Mucosa of descending colon (tissue), 3 donors: ENCODE data around the gene METTL25B. TPM values are rescaled to one million over a fixed set of nuclear protein-coding genes. Genes with fewer than 3 reads are reported as not detected.

Experiments used
- ATAC-seq: fragments of 200-7000 bp; cut with Tn5 transposase; one replicate; pipeline ENCODE4 v1.9.1; 2020; ENCODE audit warnings: mild to moderate bottlenecking, moderate library complexity
- DNase-seq, 3 donors: peaks; one replicate each; pipeline ENCODE4 v3.0.0-alpha.2; 2020
- H3K36me3 ChIP-seq: fragments of 200-600 bp; one replicate; pipeline ENCODE4 v1.8.0; 2021; ENCODE audit warnings: low read depth, mild to moderate bottlenecking
- H3K4me1 ChIP-seq: fragments of 200-600 bp; one replicate; pipeline ENCODE4 v1.8.0; 2021; ENCODE audit warnings: low read depth, mild to moderate bottlenecking
- H3K4me3 ChIP-seq: fragments of 200-600 bp; one replicate; pipeline ENCODE4 v1.8.0; 2021; ENCODE audit warnings: mild to moderate bottlenecking
- H3K9me3 ChIP-seq: fragments of 200-600 bp; one replicate; pipeline ENCODE4 v1.8.0; 2021; ENCODE audit warnings: mild to moderate bottlenecking
- CTCF ChIP-seq: fragments of 200-600 bp; IDR thresholded peaks from one replicate; pipeline ENCODE4 v1.8.0; 2022; ENCODE audit warnings: antibody characterized with exemption, mild to moderate bottlenecking
- intact Hi-C, 2 donors: fragments of 100-400 bp; cut with DNase I in 1 of 2; cut with micrococcal nuclease in 1 of 2; formaldehyde crosslinking; loops; one replicate each; pipeline versions ENCODE4 v1.11.0 to v1.11.1; 2022; cut with DNase I, micrococcal nuclease
- total RNA-seq, 3 donors: library from RNA; stranded (reverse); fragmentation: NEBNext Ultra II Directional in 2 of 3; extraction: Animal tissue kit (Norgen Biotek cat#: 25700) in 2 of 3; gene quantifications; one replicate each; pipeline versions ENCODE4 v1.2.1 to v1.2.4, GENCODE V29; 2021 to 2023
- donor health status: DM: no; HTN: no; CAD: no; lungs with moderate emphysema.
- donor health status: DM: no; HTN: no; CAD: no.
- donor health status: DM: no; HTN: yes; CAD: no.

Gene METTL25B
- total RNA-seq, 3 donors from 2014 or later = 35.1 to 58.6 (median 44.4) TPM

GRCh38 chr1:156776942-156777341 is 48.7 kb downstream of the METTL25B start:
- Histone ChIP-seq H3K4me3 (no peak overlapping the region), H3K4me1 (no peaks in the 10 kb centered on the region), H3K36me3 (no peaks in the 10 kb centered on the region), H3K9me3 (no peaks in the 10 kb centered on the region)
- no peak for TF ChIP-seq CTCF
- DNase-seq = no peak
- intact Hi-C loops = no loop called here
- no peak for ATAC-seq

- ATAC-seq = no peak
- H3K4me1 ChIP-seq = no peaks in the 10 kb centered on the region
- no peak overlapping the region for H3K4me3 ChIP-seq
- H3K36me3 ChIP-seq = no peaks in the 10 kb centered on the region
- no peaks in the 10 kb centered on the region for H3K9me3 ChIP-seq
- DNase-seq = no peak
- no peak for TF ChIP-seq CTCF
- intact Hi-C loops = no loop called here
Measured at GRCh38 chr1:156777573-156777972, 49.3 kb downstream of the METTL25B start.

- intact Hi-C loops = no loop called here
- no peak overlapping the region for H3K4me3 ChIP-seq
- no peak for TF ChIP-seq CTCF
- ATAC-seq = no peak
- H3K4me1 ChIP-seq = no peaks in the 10 kb centered on the region
- no peaks in the 10 kb centered on the region for H3K9me3 ChIP-seq
- H3K36me3 ChIP-seq = no peaks in the 10 kb centered on the region
- DNase-seq = no peak
Measured at GRCh38 chr1:156781585-156782186, 53.4 kb downstream of the METTL25B start.

- Histone ChIP-seq H3K9me3 (no peaks in the 10 kb centered on the region), H3K4me3 (no peak overlapping the region), H3K4me1 (no peaks in the 10 kb centered on the region), H3K36me3 (peaks cover 11% of the 10 kb centered on the region)
- intact Hi-C loops = no loop called here
- DNase-seq (no peak), ATAC-seq (no peak)
- TF ChIP-seq CTCF = no peak
Measured at GRCh38 chr1:156785458-156785857, 57.2 kb downstream of the METTL25B start.

Other genes with a start within 250 kb of the METTL25B start
- 100 to 1,000 TPM in 1 of 3 donors, 10 to 100 TPM in 2; 56.8 to 103 (median 61.9) TPM for gene MEF2D, start 227.7 kb upstream of the METTL25B start, total RNA-seq
- gene IQGAP3, start 155.9 kb upstream of the METTL25B start, total RNA-seq = 10 to 100 TPM in 1 of 3 donors, 1 to 10 TPM in 2; 3.4 to 15.5 (median 5.7) TPM
- gene TTC24, start 148.7 kb upstream of the METTL25B start, total RNA-seq = under 1 TPM; 0.25 to 0.43 (median 0.34) TPM
- 10 to 100 TPM; 70.8 to 94.4 (median 86.5) TPM for gene NAXE, start 136.7 kb upstream of the METTL25B start, total RNA-seq
- 10 to 100 TPM; 17.4 to 25.9 (median 21.5) TPM for gene GPATCH4, start 127.0 kb upstream of the METTL25B start, total RNA-seq
- gene HAPLN2, start 109.1 kb upstream of the METTL25B start, total RNA-seq = under 1 TPM in 1 of 3 donors, not detected in 2; 0.28 TPM
- under 1 TPM in 2 of 3 donors, not detected in 1; 0.14 to 0.79 TPM for gene BCAN, start 86.4 kb upstream of the METTL25B start, total RNA-seq
- 10 to 100 TPM in 1 of 3 donors, 1 to 10 TPM in 2; 3.0 to 11.4 (median 6.4) TPM for gene NES, start 51.1 kb upstream of the METTL25B start, total RNA-seq
- gene CRABP2, start 22.9 kb upstream of the METTL25B start, total RNA-seq = 1 to 10 TPM in 2 of 3 donors, under 1 TPM in 1; 0.38 to 2.2 (median 1.2) TPM
- 10 to 100 TPM; 27.8 to 33.0 (median 31.0) TPM for gene ISG20L2, start 297 bp downstream of the METTL25B start, total RNA-seq
- gene MRPL24, start 12.6 kb downstream of the METTL25B start, total RNA-seq = 10 to 100 TPM; 50.1 to 61.7 (median 57.6) TPM
- gene HDGF, start 23.2 kb downstream of the METTL25B start, total RNA-seq = 100 to 1,000 TPM; 196 to 264 (median 221) TPM
- gene PRCC, start 39.1 kb downstream of the METTL25B start, total RNA-seq = 10 to 100 TPM; 55.0 to 66.1 (median 59.2) TPM
- gene SH2D2A, start 88.4 kb downstream of the METTL25B start, total RNA-seq = 1 to 10 TPM; 2.9 to 3.3 (median 3.1) TPM
- gene INSRR, start 130.6 kb downstream of the METTL25B start, total RNA-seq = under 1 TPM in 2 of 3 donors, not detected in 1; 0.06 to 0.09 TPM
- gene NTRK1, start 132.4 kb downstream of the METTL25B start, total RNA-seq = 1 to 10 TPM in 1 of 3 donors, under 1 TPM in 2; 0.67 to 1.3 (median 0.79) TPM
- gene PEAR1, start 165.2 kb downstream of the METTL25B start, total RNA-seq = 1 to 10 TPM; 2.3 to 7.2 (median 4.6) TPM
- not detected for gene LRRC71, start 192.2 kb downstream of the METTL25B start, total RNA-seq